HG02885 (cell line): Measurements from ENCODE around the gene CWC27.
"Not testable (repeated sequence)": the region's sequence is repeated elsewhere in the genome, so short reads cannot be mapped to it uniquely, and the experiment has no call there.

ENCODE experiments used
- ATAC-seq: cut with Tn5 transposase; IDR thresholded peaks from one replicate; pipeline ENCODE4 v1.9.1; 2021; ENCODE audit warnings: mild to moderate bottlenecking; ENCODE audit not compliant: unreplicated experiment, poor library complexity

CWC27 gene

GRCh38 chr5:64900618-64901017 lies 131.9 kb downstream of the CWC27 start:
- no peak for ATAC-seq

GRCh38 chr5:64907399-64907798 lies 138.7 kb downstream of the CWC27 start:
- not testable (repeated sequence) for ATAC-seq

GRCh38 chr5:64914396-64914795 lies 145.7 kb downstream of the CWC27 start:
- ATAC-seq: no peak

- ATAC-seq: no peak
Measured at GRCh38 chr5:64918083-64918482, 149.4 kb downstream of the CWC27 start.

GRCh38 chr5:64921386-64921785 lies 152.7 kb downstream of the CWC27 start:
- ATAC-seq: no peak

GRCh38 chr5:64923151-64923685 lies 154.5 kb downstream of the CWC27 start:
- ATAC-seq: no peak

- ATAC-seq: no peak
Measured at GRCh38 chr5:64925123-64925522, 156.4 kb downstream of the CWC27 start.

GRCh38 chr5:64929833-64930232 lies 161.1 kb downstream of the CWC27 start:
- no peak for ATAC-seq

- no peak for ATAC-seq
Measured at GRCh38 chr5:64930672-64931318, 162.1 kb downstream of the CWC27 start.

- ATAC-seq: not testable (repeated sequence)
Measured at GRCh38 chr5:64939422-64939771, 170.7 kb downstream of the CWC27 start.

GRCh38 chr5:64939772-64940510 lies 171.2 kb downstream of the CWC27 start:
- no peak for ATAC-seq

- no peak for ATAC-seq
Measured at GRCh38 chr5:64942460-64942859, 173.7 kb downstream of the CWC27 start.

- no peak for ATAC-seq
Measured at GRCh38 chr5:64944868-64945267, 176.1 kb downstream of the CWC27 start.

- ATAC-seq: no peak
Measured at GRCh38 chr5:64947031-64947430, 178.3 kb downstream of the CWC27 start.

- ATAC-seq: no peak
Measured at GRCh38 chr5:64947801-64948200, 179.1 kb downstream of the CWC27 start.

GRCh38 chr5:64949331-64949730 lies 180.6 kb downstream of the CWC27 start:
- no peak for ATAC-seq

GRCh38 chr5:64952951-64953673 lies 184.4 kb downstream of the CWC27 start:
- ATAC-seq: no peak

- no peak for ATAC-seq
Measured at GRCh38 chr5:64954518-64954917, 185.8 kb downstream of the CWC27 start.

GRCh38 chr5:64958757-64959391 lies 190.1 kb downstream of the CWC27 start:
- ATAC-seq: no peak

GRCh38 chr5:64963278-64963677 lies 194.5 kb downstream of the CWC27 start:
- no peak for ATAC-seq
